Heart right ventricle (tissue), 16 donors: Measurements from ENCODE around the gene ERRFI1. TPM values are rescaled to one million over a fixed set of nuclear protein-coding genes. Genes with fewer than 3 reads are reported as not detected.

Experiments used
- ATAC-seq, 8 donors: fragments of 200-7000 bp; cut with Tn5 transposase; one replicate each; pipeline ENCODE4 v1.9.1; 2020; ENCODE audit warnings: mild to moderate bottlenecking in 8 of 8, moderate library complexity in 8 of 8, moderate number of reproducible peaks in 1 of 8
- DNase-seq, 2 donors: peaks; one replicate each; pipeline ENCODE4 v3.0.0-alpha.2; 2020
- H3K27ac ChIP-seq, 10 donors: fragments of 200-600 bp; sonication (generic) in 2 of 10; one replicate each; pipeline versions ENCODE4 v1.5.0 to v1.8.0; 2020 to 2022; ENCODE audit warnings: mild to moderate bottlenecking in 3 of 10
- H3K27me3 ChIP-seq, 7 donors: fragments of 200-600 bp; one replicate each; pipeline ENCODE4 v1.8.0; 2021 to 2022; ENCODE audit warnings: mild to moderate bottlenecking in 2 of 7
- H3K36me3 ChIP-seq, 9 donors: fragments of 200-600 bp; sonication (generic) in 1 of 9; one replicate each; pipeline versions ENCODE4 v1.5.0 to v1.8.0; 2020 to 2022; ENCODE audit warnings: mild to moderate bottlenecking in 2 of 9
- H3K4me1 ChIP-seq, 9 donors: fragments of 200-600 bp; sonication (generic) in 1 of 9; one replicate each; pipeline versions ENCODE4 v1.5.0 to v1.8.0; 2020 to 2022; ENCODE audit warnings: mild to moderate bottlenecking in 4 of 9
- H3K4me3 ChIP-seq, 10 donors: fragments of 200-600 bp; sonication (generic) in 2 of 10; one replicate each; pipeline versions ENCODE4 v1.5.0 to v1.8.0; 2020 to 2022; ENCODE audit warnings: mild to moderate bottlenecking in 7 of 10, moderate library complexity in 2 of 10
- H3K9me3 ChIP-seq, 11 donors: fragments of 200-600 bp in 10 of 11; sonication (generic) in 2 of 11; one replicate each; pipeline versions ENCODE4 v1.5.0 to v1.8.0; 2013 to 2022; ENCODE audit warnings: mild to moderate bottlenecking in 2 of 11, control low read depth in 1 of 11, moderate library complexity in 1 of 11
- WGBS, 2 donors: extraction: QIAGEN DNeasy Blood & Tissue Kit; methylation state at CpG; one replicate each; pipeline ENCODE4 v1.1.7; 2013; ENCODE audit warnings: inconsistent platforms in 1 of 2; 5-methylcytosine and 5-hydroxymethylcytosine counted together
- intact Hi-C, 10 donors: fragments of 100-400 bp; cut with DNase I; formaldehyde crosslinking; loops; one replicate each; pipeline versions ENCODE4 v1.11.1 to v1.14.2; 2022
- polyA plus RNA-seq, 2 donors: library from polyadenylated mRNA; stranded (reverse); fragments of 200-250 nt; gene quantifications; one replicate each; pipeline ENCODE4 v1.2.3, GENCODE V29; 2013
- total RNA-seq, 10 donors: library from RNA; stranded (reverse); fragmentation: NEBNext Ultra II Directional in 3 of 10; extraction: Animal tissue kit (Norgen Biotek cat#: 25700) in 3 of 10; gene quantifications; one replicate each; pipeline versions ENCODE4 v1.2.1 to v1.2.4, GENCODE V29; 2021 to 2023
- TF ChIP-seq, protein P1 (sequence below), 9 donors: fragments of 200-600 bp; sonication (generic) in 2 of 9; IDR thresholded peaks; one replicate each; pipeline versions ENCODE4 v1.5.0 to v1.8.0; 2021 to 2022; ENCODE audit warnings: antibody characterized with exemption in 9 of 9, mild to moderate bottlenecking in 5 of 9, moderate library complexity in 1 of 9
- donor health status: Arrhythmogenic right ventricular cardiomyopathy.
- donor health status: ischemic (EF 13 %, LVEDD 7.1; RV severe dilation, severe dysfunction).
- donor health status: healthy with polysubstance abuse.
- donor health status: DM: no; HTN: yes; CAD: no.
- donor health status: DM: no; HTN: no; CAD: no.
- donor health status: ischemic (EF 25% LVEDD 6.9; RV normal size, moderate dysfunction).
- donor health status: ischemic (EF 25% LVEDD 5.7; RV mildly dilated, moderate dysfunction).
- donor health status: healthy.
- donor health status: DM: yes; HTN: yes; CAD: no.
- donor health status: Ischemic cardiomyopathy.
- donor health status: ischemic (EF 35%, LVEDD 5.7; RV mildly dilated, moderate dysfunction).
- donor health status: nonischemic (EF 11% LVEDD 7.7; RV severe dilation, severe dysfunction).
- donor health status: DM: yes; HTN: yes; CAD: no.
- donor health status: PGD.
- donor health status: ischemic (EF 29% LVEDD 5.4; RV normal size, mild dysfunction).
- donor health status: nonischemic (EF 23%, LVEDD 6.1; RV moderate dilation, normal function).

Gene ERRFI1
- total and polyA plus RNA-seq, 12 donors = 5.8 to 17.5 (median 10.0) TPM

DNA sequence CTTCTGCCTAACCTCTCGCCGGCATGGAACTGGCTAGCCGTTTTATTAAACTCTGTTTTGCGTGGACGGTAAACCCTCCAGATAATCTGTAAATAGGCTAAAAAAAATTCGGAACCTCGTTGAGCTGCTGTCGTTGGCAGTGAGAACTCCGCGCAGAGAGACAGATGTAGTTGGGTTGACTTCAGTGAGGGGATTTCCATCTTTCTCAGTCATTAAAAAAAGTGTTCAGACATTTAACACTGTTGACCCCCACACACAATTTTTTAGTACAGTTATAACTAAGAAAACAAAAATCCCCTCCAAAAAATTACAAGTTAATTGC lies 64.1 kb downstream of the ERRFI1 start:
- Histone ChIP-seq H3K36me3 (peaks cover 0 to 43% (median 28%) of the 10 kb centered on the region in 9 donors), H3K9me3 (no peaks in the 10 kb centered on the region), H3K4me1 (peaks cover 3 to 54% (median 38%) of the 10 kb centered on the region in 9 donors), H3K4me3 (peak overlapping the region; percentile 50 to 92 (median 76)), H3K27ac (peak overlapping the region; percentile 89 to 98 (median 93)), H3K27me3 (no peaks in the 10 kb centered on the region)
- WGBS, 2 donors = 0 to 1% methylated on average over 10 of the region's 10 CpGs
- intact Hi-C loops = no loop called here
- ATAC-seq (peak in 3 of 8 donors; percentile 0 to 2 (median 1)), DNase-seq (no peak)
- TF ChIP-seq, protein P1, sequence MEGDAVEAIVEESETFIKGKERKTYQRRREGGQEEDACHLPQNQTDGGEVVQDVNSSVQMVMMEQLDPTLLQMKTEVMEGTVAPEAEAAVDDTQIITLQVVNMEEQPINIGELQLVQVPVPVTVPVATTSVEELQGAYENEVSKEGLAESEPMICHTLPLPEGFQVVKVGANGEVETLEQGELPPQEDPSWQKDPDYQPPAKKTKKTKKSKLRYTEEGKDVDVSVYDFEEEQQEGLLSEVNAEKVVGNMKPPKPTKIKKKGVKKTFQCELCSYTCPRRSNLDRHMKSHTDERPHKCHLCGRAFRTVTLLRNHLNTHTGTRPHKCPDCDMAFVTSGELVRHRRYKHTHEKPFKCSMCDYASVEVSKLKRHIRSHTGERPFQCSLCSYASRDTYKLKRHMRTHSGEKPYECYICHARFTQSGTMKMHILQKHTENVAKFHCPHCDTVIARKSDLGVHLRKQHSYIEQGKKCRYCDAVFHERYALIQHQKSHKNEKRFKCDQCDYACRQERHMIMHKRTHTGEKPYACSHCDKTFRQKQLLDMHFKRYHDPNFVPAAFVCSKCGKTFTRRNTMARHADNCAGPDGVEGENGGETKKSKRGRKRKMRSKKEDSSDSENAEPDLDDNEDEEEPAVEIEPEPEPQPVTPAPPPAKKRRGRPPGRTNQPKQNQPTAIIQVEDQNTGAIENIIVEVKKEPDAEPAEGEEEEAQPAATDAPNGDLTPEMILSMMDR (IDR thresholded peaks at IDR 0.05) = no peak

Other genes with a start within 250 kb of the ERRFI1 start
- gene PER3, start 242.0 kb downstream of the ERRFI1 start, total RNA-seq = 10 to 100 TPM in 9 of 10 donors, 1 to 10 TPM in 1; 8.0 to 36.3 (median 20.7) TPM
- 10 to 100 TPM in 1 of 2 donors, 1 to 10 TPM in 1; 2.1 to 13.7 TPM for gene PER3, start 242.0 kb downstream of the ERRFI1 start, polyA plus RNA-seq
- gene UTS2, start 173.2 kb downstream of the ERRFI1 start, total RNA-seq = under 1 TPM in 1 of 10 donors, not detected in 9; 0.16 TPM
- not detected for gene UTS2, start 173.2 kb downstream of the ERRFI1 start, polyA plus RNA-seq
- gene TNFRSF9, start 85.5 kb downstream of the ERRFI1 start, total RNA-seq = 1 to 10 TPM in 1 of 10 donors, under 1 TPM in 3, not detected in 6; 0.04 to 3.1 (median 0.11) TPM
- under 1 TPM in 1 of 2 donors, not detected in 1; 0.03 TPM for gene TNFRSF9, start 85.5 kb downstream of the ERRFI1 start, polyA plus RNA-seq
- gene PARK7, start 64.6 kb downstream of the ERRFI1 start, total RNA-seq = 100 to 1,000 TPM; 329 to 411 (median 353) TPM
- 100 to 1,000 TPM; 322 to 462 TPM for gene PARK7, start 64.6 kb downstream of the ERRFI1 start, polyA plus RNA-seq